HG03196 (cell line): ENCODE data around the gene IL1RAP.
"Not testable (repeated sequence)": the region's sequence is repeated elsewhere in the genome, so short reads cannot be mapped to it uniquely, and the experiment has no call there.

ENCODE experiments used
- ATAC-seq: cut with Tn5 transposase; IDR thresholded peaks from one replicate; pipeline ENCODE4 v1.9.1; 2021; ENCODE audit not compliant: unreplicated experiment

The IL1RAP gene

GRCh38 chr3:190506271-190506670 lies 7.6 kb upstream of the IL1RAP start:
- no peak for ATAC-seq

GRCh38 chr3:190512666-190513065 lies 1.2 kb upstream of the IL1RAP start:
- no peak for ATAC-seq

- no peak for ATAC-seq
These were observed 698 bp downstream of the IL1RAP start for GRCh38 chr3:190514413-190515153.

GRCh38 chr3:190516416-190516815 lies 2.5 kb downstream of the IL1RAP start:
- no peak for ATAC-seq

GRCh38 chr3:190517687-190518086 lies 3.8 kb downstream of the IL1RAP start:
- no peak for ATAC-seq

GRCh38 chr3:190518531-190518930 lies 4.6 kb downstream of the IL1RAP start:
- not testable (repeated sequence) for ATAC-seq

- no peak for ATAC-seq
These were observed 6.0 kb downstream of the IL1RAP start for GRCh38 chr3:190519886-190520285.

GRCh38 chr3:190521998-190522397 lies 8.1 kb downstream of the IL1RAP start:
- ATAC-seq = no peak

- no peak for ATAC-seq
These were observed 8.8 kb downstream of the IL1RAP start for GRCh38 chr3:190522621-190523222.

- ATAC-seq = no peak
These were observed 11.1 kb downstream of the IL1RAP start for GRCh38 chr3:190524942-190525341.

GRCh38 chr3:190525634-190526033 lies 11.7 kb downstream of the IL1RAP start:
- no peak for ATAC-seq

- ATAC-seq = no peak
These were observed 13.2 kb downstream of the IL1RAP start for GRCh38 chr3:190526787-190527762.

- ATAC-seq = no peak
These were observed 14.8 kb downstream of the IL1RAP start for GRCh38 chr3:190528706-190529105.

- ATAC-seq = no peak
These were observed 17.5 kb downstream of the IL1RAP start for GRCh38 chr3:190531406-190531805.

- no peak for ATAC-seq
These were observed 18.9 kb downstream of the IL1RAP start for GRCh38 chr3:190532731-190533203.

GRCh38 chr3:190533511-190534281 lies 19.8 kb downstream of the IL1RAP start:
- no peak for ATAC-seq

GRCh38 chr3:190534386-190534785 lies 20.5 kb downstream of the IL1RAP start:
- no peak for ATAC-seq

- no peak for ATAC-seq
These were observed 21.1 kb downstream of the IL1RAP start for GRCh38 chr3:190534986-190535385.

- ATAC-seq = no peak
These were observed 23.3 kb downstream of the IL1RAP start for GRCh38 chr3:190537146-190537545.

- ATAC-seq = no peak
These were observed 24.4 kb downstream of the IL1RAP start for GRCh38 chr3:190538288-190538687.

GRCh38 chr3:190539526-190539925 lies 25.6 kb downstream of the IL1RAP start:
- ATAC-seq = no peak
